ENCODE data around the gene CRELD1. TPM values are rescaled to one million over a fixed set of nuclear protein-coding genes. Genes with fewer than 3 reads are reported as not detected.

The CRELD1 gene
- total and polyA plus RNA-seq, 5 donors from 2014 or later: 20.5 to 26.5 (median 24.6) TPM

Other genes starting within 250 kb of the CRELD1 start
- not detected for gene CPNE9, start 230.0 kb upstream of the CRELD1 start, total RNA-seq
- not detected for gene CPNE9, start 230.0 kb upstream of the CRELD1 start, polyA plus RNA-seq
- gene BRPF1, start 202.1 kb upstream of the CRELD1 start, total RNA-seq: 41.2 TPM
- gene BRPF1, start 202.1 kb upstream of the CRELD1 start, polyA plus RNA-seq: 10 to 100 TPM in 2 of 4 donors, 1 to 10 TPM in 2; 6.7 to 12.1 (median 9.2) TPM
- 26.3 TPM for gene OGG1, start 183.9 kb upstream of the CRELD1 start, total RNA-seq
- 10 to 100 TPM; 21.8 to 30.2 (median 26.7) TPM for gene OGG1, start 183.9 kb upstream of the CRELD1 start, polyA plus RNA-seq
- gene CAMK1, start 163.9 kb upstream of the CRELD1 start, total RNA-seq: 4.9 TPM
- 10 to 100 TPM in 1 of 4 donors, 1 to 10 TPM in 3; 4.5 to 13.7 (median 7.7) TPM for gene CAMK1, start 163.9 kb upstream of the CRELD1 start, polyA plus RNA-seq
- gene TADA3, start 141.4 kb upstream of the CRELD1 start, total RNA-seq: 44.7 TPM
- 10 to 100 TPM; 50.2 to 69.0 (median 60.5) TPM for gene TADA3, start 141.4 kb upstream of the CRELD1 start, polyA plus RNA-seq
- 203 TPM for gene ARPC4, start 140.8 kb upstream of the CRELD1 start, total RNA-seq
- gene ARPC4, start 140.8 kb upstream of the CRELD1 start, polyA plus RNA-seq: 100 to 1,000 TPM; 294 to 384 (median 336) TPM
- gene TTLL3, start 123.6 kb upstream of the CRELD1 start, total RNA-seq: 89.9 TPM
- gene TTLL3, start 123.6 kb upstream of the CRELD1 start, polyA plus RNA-seq: 1 to 10 TPM; 2.3 to 3.8 (median 3.1) TPM
- gene RPUSD3, start 89.8 kb upstream of the CRELD1 start, total RNA-seq: 21.1 TPM
- 10 to 100 TPM; 59.7 to 72.3 (median 66.8) TPM for gene RPUSD3, start 89.8 kb upstream of the CRELD1 start, polyA plus RNA-seq
- gene CIDEC, start 53.6 kb upstream of the CRELD1 start, total RNA-seq: not detected
- gene CIDEC, start 53.6 kb upstream of the CRELD1 start, polyA plus RNA-seq: not detected
- 17.7 TPM for gene JAGN1, start 43.2 kb upstream of the CRELD1 start, total RNA-seq
- 10 to 100 TPM; 52.6 to 70.8 (median 58.3) TPM for gene JAGN1, start 43.2 kb upstream of the CRELD1 start, polyA plus RNA-seq
- gene IL17RE, start 31.0 kb upstream of the CRELD1 start, total RNA-seq: 4.3 TPM
- under 1 TPM in 3 of 4 donors, not detected in 1; 0.31 to 0.33 (median 0.32) TPM for gene IL17RE, start 31.0 kb upstream of the CRELD1 start, polyA plus RNA-seq
- 1.1 TPM for gene IL17RC, start 16.7 kb upstream of the CRELD1 start, total RNA-seq
- gene IL17RC, start 16.7 kb upstream of the CRELD1 start, polyA plus RNA-seq: 1 to 10 TPM; 5.6 to 9.5 (median 7.5) TPM
- gene PRRT3, start 18.6 kb downstream of the CRELD1 start, total RNA-seq: 4.7 TPM
- 1 to 10 TPM; 3.0 to 4.3 (median 4.2) TPM for gene PRRT3, start 18.6 kb downstream of the CRELD1 start, polyA plus RNA-seq
- gene EMC3, start 53.0 kb downstream of the CRELD1 start, total RNA-seq: 57.2 TPM
- gene EMC3, start 53.0 kb downstream of the CRELD1 start, polyA plus RNA-seq: 10 to 100 TPM; 56.9 to 88.2 (median 74.4) TPM
- 18.5 TPM for gene FANCD2, start 92.6 kb downstream of the CRELD1 start, total RNA-seq
- 10 to 100 TPM in 2 of 4 donors, 1 to 10 TPM in 2; 4.5 to 62.8 (median 8.3) TPM for gene FANCD2, start 92.6 kb downstream of the CRELD1 start, polyA plus RNA-seq
- gene FANCD2OS, start 174.4 kb downstream of the CRELD1 start, total RNA-seq: not detected
- gene FANCD2OS, start 174.4 kb downstream of the CRELD1 start, polyA plus RNA-seq: not detected
- 61.9 TPM for gene BRK1, start 181.8 kb downstream of the CRELD1 start, total RNA-seq
- 100 to 1,000 TPM; 229 to 275 (median 252) TPM for gene BRK1, start 181.8 kb downstream of the CRELD1 start, polyA plus RNA-seq
- 76.6 TPM for gene VHL, start 207.9 kb downstream of the CRELD1 start, total RNA-seq
- gene VHL, start 207.9 kb downstream of the CRELD1 start, polyA plus RNA-seq: 10 to 100 TPM in 3 of 4 donors, 1 to 10 TPM in 1; 5.9 to 17.3 (median 12.1) TPM
- 3.6 TPM for gene IRAK2, start 231.1 kb downstream of the CRELD1 start, total RNA-seq
- 1 to 10 TPM in 3 of 4 donors, under 1 TPM in 1; 0.68 to 3.7 (median 2.8) TPM for gene IRAK2, start 231.1 kb downstream of the CRELD1 start, polyA plus RNA-seq

All from CD4-positive, CD25-positive, alpha-beta regulatory T cell (primary cell).